GM21447 (cell line): ENCODE results near the gene TFF2.

Experiments used
- ATAC-seq: cut with Tn5 transposase; IDR thresholded peaks from one replicate; pipeline ENCODE4 v1.9.1; 2021; ENCODE audit not compliant: unreplicated experiment

Gene TFF2

DNA sequence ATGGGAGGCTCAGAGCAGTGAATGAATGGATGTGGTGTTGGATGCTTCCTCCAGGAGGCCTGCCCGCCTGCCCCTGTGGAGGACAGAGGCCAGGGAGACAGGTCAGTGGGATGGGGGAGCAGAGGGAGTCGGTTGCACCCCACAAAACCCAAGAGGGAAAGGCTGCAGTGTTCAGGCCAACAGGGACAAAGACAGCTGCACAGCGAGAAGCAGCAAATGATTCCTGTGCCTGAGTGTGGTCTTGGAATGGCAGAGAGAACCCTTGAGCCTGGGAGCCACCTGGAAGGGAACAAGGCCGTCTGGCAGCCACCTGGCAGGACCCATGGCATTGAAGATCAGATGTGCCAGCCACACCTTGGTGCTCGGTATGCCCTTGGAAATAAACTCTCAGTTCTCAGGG, 43.7 kb downstream of the TFF2 start:
- ATAC-seq = no peak

DNA sequence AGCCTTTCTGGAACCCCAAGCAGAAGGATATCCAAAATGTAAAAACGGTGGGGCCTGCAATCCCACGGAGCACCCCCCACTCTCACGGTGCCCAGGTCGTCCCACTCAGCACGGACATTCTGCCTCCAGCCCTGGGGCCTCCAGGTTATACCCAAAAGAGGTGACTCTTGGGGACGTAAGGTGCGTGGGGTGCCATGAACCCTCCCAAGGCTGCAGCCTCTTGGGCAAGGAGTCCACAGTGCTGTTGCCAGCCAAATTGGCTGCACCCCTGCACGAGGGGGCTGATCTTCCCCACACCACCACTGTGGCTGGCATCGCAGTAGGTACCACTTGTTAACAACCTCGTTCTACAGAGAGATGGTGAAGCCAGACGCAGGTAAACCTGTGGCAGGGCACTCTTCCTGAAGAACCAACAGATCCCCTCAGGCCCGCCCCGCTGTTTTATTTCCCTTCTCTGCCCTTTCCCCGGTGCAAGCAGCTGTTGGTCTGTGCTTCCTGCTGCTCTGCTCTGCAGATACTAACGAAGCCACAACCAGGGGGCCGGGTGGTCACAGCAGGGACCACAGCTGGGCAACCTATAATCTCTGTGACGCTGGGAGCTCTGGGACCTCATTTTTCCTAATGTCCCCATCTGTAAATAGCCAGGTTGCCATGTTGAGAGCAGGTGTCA, 44.3 kb downstream of the TFF2 start:
- no peak for ATAC-seq

DNA sequence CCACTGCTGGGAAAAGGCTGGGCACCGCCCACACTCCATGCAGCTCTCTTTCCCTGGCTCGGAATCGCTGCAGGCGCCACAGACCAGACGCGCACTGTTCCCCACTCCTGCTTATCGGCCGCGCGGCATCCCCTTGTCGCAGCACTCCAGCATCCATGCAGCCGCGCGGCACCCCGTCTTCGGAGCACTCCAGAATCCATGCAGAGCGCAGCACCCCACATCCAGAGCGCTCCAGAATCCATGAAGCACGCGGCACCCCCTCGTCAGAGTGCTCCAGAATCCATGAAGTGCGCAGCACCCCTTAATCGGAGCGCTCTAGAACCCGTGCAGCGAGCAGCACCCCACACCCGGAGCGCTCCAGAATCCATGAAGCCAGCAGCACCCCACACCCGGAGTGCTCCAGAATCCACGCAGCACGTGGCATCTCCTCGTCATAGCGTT, 45.1 kb downstream of the TFF2 start:
- ATAC-seq = no peak

DNA sequence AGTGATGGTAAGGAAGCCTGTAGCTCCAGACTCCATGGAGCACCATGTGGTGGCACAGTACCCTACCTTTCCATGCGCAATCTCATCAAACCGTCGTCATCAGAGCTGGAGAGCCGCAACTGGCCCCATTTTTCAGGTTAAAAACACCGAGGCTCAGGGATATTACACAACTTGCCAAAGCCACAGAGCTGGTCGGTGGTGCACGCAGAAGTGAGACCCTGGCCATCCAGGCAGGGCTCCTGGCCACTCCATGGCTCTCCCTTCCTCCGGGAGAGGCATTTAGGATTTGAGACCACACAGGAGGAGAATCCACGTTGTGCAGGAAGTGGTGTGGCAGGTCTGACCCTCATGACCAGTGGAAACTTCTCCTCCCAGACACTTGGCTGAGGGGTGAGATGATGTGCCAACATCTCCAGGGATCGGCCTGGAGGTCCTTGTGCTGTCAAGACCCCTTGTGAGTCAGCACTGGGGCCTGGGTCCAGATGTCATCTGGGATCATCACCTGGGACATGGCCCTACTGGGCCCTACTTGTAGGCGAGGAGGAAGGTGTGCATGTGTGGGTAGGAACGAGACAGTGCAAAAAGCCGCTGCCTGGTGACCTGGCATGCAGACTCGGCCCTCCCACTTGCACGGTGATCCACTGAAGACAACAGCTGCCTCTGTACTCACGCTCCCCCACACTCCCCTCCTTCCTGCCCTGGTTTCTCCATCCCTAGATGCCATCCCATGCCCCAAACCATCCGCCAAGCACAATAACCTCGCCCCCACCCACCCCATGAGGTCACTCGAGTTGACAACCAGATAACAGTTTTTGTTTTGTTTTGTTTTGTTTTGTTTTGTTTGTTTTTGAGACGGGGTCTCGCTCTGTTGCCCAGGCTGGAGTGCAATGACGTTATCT, 46.0 kb downstream of the TFF2 start:
- ATAC-seq = no peak

DNA sequence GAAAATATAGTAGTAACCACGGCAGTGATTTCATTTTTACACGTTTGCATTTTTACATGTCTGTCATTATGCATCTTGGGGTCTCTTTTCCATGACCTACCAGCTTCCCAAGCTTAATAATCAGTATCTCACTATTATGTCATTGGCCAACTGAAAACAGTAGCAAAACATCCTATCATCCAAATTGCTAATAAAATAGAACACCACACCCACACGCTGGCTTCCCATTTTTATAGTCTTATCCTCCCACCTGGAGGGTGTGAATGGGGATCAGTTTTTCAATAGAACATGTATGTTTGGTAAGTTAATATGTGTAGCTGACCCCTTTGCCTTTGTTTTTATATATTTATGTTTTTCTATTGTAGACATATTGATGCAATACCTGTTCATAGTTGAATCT, 47.4 kb downstream of the TFF2 start:
- ATAC-seq = no peak

DNA sequence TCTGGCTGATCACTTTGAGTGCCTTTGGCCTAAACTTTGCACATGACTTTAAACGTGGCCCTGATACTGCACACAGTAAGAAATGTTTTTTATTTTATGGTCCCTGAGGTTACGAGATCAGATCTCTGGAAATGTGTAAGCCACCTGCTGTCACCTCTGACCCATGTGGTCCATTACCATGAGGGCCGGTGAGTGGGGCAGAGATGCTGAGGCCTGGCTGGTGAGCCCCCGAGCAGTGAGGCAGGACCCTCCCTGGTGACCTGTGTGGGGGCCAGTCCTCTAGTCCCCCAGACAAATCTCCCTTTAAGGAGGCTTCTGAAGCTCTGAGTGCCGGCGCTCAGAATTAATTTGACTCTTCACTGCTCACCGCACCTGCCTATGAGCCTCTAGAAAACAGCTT, 48.0 kb downstream of the TFF2 start:
- ATAC-seq = no peak

DNA sequence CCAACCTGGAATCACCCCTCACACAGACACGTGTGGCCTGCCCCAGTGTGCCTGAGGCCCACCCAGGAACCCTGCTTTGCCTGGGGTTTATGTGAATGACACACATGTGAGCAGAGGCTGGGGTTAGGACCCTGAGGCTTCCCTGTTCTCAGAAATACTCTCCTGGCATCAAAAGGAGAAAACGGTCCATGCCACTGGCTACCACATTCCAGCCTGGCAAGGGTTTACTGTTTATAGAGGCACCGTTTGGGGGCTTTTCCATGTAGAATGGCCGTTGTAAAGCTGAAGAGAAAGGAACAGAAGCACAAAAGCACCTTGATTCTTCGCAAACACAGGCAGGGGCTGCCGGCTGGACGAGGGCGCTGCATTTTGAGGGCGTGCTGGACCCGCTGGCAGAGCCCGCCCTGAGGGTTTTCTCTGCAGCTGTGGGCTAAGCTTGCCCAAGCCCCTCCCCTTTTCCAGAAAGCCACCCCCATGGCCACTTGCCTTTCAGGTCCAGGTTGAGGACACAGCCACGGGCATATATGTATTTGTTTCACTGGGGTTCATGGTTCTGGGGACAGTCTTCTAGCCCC, 48.6 kb downstream of the TFF2 start:
- no peak for ATAC-seq

DNA sequence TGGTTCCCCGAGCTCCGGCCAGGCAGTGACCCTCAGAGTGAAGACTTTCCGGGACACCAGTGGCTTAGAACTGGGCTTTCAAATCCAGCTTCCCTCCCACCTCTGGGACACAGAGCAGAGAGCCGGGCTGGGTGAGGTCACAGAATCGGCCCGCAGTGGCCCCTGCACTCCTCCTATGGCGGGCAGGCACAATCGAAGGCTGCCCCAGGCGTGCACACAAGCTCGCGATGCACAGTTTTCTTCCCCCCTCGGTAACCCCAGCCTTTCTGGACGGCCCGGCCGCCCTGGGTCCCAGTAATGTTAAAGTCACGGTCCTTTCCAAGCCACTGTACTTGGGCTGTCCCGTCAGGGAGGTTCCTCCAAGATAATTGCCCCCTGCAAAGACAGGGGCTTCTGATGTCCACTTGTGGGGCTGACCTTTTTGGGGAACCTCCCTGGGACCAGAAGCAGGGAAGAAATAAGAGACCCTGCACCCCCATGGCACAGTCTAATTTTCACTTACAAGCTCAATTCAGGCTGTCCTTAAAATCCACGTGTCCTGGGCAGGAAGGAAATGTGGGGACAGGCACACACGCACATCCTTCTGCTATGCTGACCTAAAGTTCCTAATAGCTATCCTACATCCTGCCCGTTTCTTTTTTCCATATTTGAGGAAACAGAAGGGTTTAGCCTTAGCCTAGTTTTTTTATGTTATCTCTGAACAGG, 49.3 kb downstream of the TFF2 start:
- no peak for ATAC-seq

DNA sequence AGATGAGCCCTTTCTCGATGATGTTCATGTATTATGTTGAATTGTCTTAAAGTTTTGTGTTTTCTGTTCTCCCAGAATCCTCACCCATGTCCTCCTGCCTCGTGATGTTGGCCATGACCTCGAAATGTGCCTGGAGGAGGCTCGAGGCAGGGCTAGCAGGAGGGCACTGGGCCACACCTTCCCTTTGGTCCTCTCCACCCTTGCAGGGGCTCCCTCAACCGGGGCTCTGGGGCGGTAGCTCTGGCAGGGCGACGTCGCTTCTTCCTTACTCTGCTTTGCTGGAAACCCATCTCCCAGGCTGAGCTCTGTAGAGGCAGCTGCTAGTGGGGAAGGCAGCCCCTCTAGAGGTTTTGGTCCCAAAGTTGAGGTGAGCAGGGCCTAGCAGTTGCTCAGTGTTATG, 49.8 kb downstream of the TFF2 start:
- ATAC-seq = no peak

DNA sequence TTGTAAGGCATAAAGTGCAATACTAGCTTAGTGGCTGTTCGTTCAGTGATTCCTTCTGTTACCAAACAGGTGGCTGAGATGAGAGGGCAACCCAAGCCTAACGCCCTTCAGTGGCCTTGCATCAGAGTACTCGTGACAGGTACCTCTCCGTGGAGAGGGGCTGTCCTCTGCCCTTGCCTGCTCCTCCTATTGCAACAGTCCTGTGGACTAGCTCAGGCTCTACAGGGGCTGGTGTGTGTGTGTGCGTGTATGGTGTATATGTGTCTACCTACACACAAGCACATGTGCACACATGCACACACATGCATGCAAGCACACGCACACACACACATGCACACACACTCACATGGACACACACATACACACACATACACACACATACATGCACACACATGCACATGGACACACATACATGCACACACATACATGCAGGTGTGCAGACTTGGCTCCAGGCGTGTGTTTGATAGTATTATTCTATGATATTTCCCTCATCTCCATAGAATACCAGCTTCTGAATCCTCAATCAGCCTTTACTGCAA, 50.7 kb downstream of the TFF2 start:
- no peak for ATAC-seq

DNA sequence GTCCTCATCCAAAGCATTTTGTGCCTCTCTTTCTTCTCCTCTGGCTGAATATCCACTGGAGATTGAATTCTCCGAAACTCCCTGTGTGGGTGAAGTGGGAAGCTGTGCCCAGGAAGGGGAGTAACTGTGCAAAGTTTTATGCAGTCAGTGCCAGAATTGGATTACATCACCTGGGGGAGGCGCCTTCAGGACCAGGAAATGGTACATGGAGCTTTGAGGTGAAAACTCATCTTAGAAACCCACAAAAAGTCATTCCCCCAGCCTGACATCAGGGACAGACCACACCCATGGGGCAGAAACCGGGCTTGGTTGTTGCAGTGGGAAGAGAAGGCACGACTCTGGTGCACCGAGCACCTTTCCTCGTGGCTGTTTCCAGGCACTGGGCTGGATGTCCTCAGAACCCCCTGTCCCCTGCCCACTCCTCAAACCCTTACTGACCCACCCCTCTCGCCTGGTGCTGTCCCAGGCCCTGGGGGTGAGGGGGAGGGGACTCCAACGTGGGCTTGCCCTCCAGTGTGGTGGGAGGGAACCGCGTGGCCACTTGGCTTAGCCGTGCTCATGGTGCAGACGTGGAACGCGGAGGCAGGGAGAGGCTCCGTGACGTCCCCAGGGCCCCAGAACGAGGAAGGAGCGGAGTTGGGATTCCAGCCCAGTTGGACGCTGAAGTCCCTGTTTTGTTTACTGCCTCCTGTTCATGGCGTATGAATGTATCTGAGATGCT, 51.3 kb downstream of the TFF2 start:
- no peak for ATAC-seq

DNA sequence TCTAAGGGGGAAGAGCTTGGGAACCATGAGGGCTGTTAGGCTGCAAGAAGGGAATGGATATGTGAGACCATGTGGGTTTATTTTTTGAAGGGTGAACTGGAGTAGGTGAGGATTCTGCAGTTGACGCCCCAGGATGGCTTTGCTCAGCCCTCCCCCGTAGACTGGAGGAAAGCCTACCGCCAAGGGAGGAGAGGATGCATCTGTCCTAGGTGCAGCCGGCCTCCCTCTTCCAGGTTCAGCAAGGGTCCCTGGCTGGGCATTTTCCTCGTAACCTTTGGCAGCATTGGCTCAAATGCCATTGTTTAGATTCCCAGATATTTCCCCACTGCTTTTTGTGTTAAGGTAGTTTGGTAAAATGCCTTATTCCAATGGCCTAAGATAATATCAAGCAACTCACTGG, 52.1 kb downstream of the TFF2 start:
- ATAC-seq = no peak

DNA sequence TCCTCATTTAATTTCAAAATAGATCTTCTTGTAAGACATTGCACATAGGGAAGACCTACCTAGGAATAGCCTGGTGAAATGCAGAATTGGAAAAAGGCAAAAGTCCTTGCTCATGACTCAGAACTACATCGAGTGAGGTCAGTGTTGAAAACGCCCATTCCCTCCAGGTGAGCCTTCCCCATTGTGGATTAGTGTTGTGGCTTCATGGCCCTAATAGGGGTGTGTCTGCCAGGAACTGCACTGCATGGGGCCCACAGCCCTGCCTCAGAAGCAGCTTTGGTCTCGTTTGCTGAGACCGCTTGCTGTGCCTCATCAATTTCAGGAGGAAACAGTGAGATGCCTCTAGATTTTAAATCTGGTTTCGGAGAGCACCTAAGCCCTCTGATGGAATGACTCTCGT, 52.6 kb downstream of the TFF2 start:
- ATAC-seq = no peak

DNA sequence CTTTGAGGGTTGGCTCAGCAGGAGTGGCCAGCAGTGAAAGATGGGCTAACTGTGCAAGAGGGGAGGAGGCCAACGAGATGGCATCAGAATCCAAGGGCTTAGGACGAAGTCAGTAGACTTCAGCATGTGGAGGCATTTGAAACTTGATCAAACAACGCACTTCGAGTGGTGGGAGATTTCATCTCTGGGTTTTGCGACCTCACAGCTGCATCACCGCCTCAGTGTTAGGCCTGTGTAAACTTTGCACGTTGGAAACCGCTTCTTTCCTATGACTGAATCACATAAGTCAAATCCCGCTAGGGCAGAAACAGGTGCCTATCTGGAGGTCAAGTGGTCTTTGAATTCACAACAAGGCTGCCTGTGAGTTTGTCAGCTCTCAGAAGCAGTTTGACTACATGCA, 53.4 kb downstream of the TFF2 start:
- ATAC-seq = no peak

DNA sequence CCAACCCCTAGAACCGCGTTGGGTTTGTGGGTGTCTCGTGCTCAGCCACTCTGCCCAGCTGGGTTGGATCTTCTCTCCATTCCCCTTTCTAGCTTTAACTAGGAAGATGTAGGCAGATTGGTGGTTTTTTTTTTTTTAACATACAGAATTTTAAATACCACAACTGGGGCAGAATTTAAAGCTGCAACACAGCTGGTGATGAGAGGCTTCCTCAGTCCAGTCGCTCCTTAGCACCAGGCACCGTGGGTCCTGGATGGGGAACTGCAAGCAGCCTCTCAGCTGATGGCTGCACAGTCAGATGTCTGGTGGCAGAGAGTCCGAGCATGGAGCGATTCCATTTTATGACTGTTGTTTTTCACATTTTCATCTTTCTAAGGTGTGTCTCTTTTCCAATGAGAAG, 54.3 kb downstream of the TFF2 start:
- ATAC-seq = no peak
